ENCODE results near the gene COMT. TPM values are rescaled to one million over a fixed set of nuclear protein-coding genes. Genes with fewer than 3 reads are reported as not detected.

The COMT gene
- total and polyA plus RNA-seq, 8 donors = 47.9 to 95.0 (median 62.3) TPM

DNA sequence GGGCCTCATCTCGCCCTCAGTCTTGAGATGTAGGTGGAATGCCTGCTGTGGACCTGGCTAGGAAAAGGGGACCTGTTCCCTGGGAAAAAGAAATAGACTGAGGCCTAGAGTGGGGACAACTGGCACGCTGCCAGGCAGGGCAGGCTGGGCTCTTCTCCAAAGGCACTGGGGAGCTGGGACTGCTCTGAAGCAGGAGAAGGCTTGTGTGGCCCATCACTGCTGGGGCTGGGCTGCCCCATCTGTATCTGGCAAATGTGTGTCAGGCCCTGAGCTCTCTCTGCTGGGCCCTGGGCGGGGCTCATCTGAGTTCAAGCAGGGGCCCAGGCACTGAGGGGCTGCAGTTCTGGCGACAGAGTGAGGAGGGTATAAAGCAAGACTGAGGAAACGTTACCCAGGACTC is 42.2 kb downstream of the COMT start:
- no peak overlapping the region for H3K4me3 ChIP-seq
- H3K27ac ChIP-seq = no peak overlapping the region
- H3K36me3 ChIP-seq = no peaks in the 10 kb centered on the region
- no peaks in the 10 kb centered on the region for H3K27me3 ChIP-seq
- H3K9me3 ChIP-seq = no peaks in the 10 kb centered on the region
- ATAC-seq (no peak), DNase-seq (peak in 2 of 6 donors; percentile 39 to 59), FAIRE-seq (no peak)
- 77 to 79% methylated on average over 5 of the region's 5 CpGs for WGBS, 2 donors
- TF ChIP-seq, protein P1, sequence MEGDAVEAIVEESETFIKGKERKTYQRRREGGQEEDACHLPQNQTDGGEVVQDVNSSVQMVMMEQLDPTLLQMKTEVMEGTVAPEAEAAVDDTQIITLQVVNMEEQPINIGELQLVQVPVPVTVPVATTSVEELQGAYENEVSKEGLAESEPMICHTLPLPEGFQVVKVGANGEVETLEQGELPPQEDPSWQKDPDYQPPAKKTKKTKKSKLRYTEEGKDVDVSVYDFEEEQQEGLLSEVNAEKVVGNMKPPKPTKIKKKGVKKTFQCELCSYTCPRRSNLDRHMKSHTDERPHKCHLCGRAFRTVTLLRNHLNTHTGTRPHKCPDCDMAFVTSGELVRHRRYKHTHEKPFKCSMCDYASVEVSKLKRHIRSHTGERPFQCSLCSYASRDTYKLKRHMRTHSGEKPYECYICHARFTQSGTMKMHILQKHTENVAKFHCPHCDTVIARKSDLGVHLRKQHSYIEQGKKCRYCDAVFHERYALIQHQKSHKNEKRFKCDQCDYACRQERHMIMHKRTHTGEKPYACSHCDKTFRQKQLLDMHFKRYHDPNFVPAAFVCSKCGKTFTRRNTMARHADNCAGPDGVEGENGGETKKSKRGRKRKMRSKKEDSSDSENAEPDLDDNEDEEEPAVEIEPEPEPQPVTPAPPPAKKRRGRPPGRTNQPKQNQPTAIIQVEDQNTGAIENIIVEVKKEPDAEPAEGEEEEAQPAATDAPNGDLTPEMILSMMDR (IDR thresholded peaks at IDR 0.05) = no peak
- peaks cover 0 to 7% (median 5%) of the 10 kb centered on the region in 3 donors for H3K4me1 ChIP-seq
- intact Hi-C loops (cut with DNase I) = no loop called here

- peaks cover 0 to 7% (median 5%) of the 10 kb centered on the region in 3 donors for H3K4me1 ChIP-seq
- DNase-seq (peak in 2 of 6 donors; percentile 25 to 57), FAIRE-seq (no peak), ATAC-seq (peak in 2 of 4 donors; percentile 26 to 65)
- no peaks in the 10 kb centered on the region for H3K36me3 ChIP-seq
- TF ChIP-seq, protein P1 (IDR thresholded peaks at IDR 0.05) = no peak
- H3K4me3 ChIP-seq = no peak overlapping the region
- WGBS, 2 donors = 86 to 87% methylated on average over 19 of the region's 19 CpGs
- no peak overlapping the region for H3K27ac ChIP-seq
- H3K27me3 ChIP-seq = no peaks in the 10 kb centered on the region
- no peaks in the 10 kb centered on the region for H3K9me3 ChIP-seq
- intact Hi-C loops (cut with DNase I) = no loop called here
Measured at GRCh38 chr22:19984201-19984753, 42.7 kb downstream of the COMT start.

GRCh38 chr22:19984851-19985811 is 43.6 kb downstream of the COMT start:
- no peaks in the 10 kb centered on the region for H3K36me3 ChIP-seq
- TF ChIP-seq, protein P1 (IDR thresholded peaks at IDR 0.05) = no peak
- peaks cover 0 to 7% (median 5%) of the 10 kb centered on the region in 3 donors for H3K4me1 ChIP-seq
- 78 to 92% methylated on average over 11 of the region's 11 CpGs for WGBS, 2 donors
- DNase-seq (peak in 2 of 6 donors; percentile 22 to 73), ATAC-seq (no peak), FAIRE-seq (no peak)
- no peak overlapping the region for H3K27ac ChIP-seq
- no peaks in the 10 kb centered on the region for H3K9me3 ChIP-seq
- intact Hi-C loops (cut with DNase I) = no loop called here
- H3K27me3 ChIP-seq = no peaks in the 10 kb centered on the region
- no peak overlapping the region for H3K4me3 ChIP-seq

GRCh38 chr22:19986011-19986409 is 44.4 kb downstream of the COMT start:
- Histone ChIP-seq H3K4me3 (peak overlapping the region; percentile 40 to 72 (median 64)), H3K36me3 (no peaks in the 10 kb centered on the region), H3K9me3 (no peaks in the 10 kb centered on the region), H3K27me3 (no peaks in the 10 kb centered on the region), H3K4me1 (peaks cover 0 to 7% (median 5%) of the 10 kb centered on the region in 3 donors), H3K27ac (peak overlapping the region in 1 of 4 donors; percentile 61)
- ATAC-seq (no peak), FAIRE-seq (no peak), DNase-seq (peak in 2 of 6 donors; percentile 20 to 47)
- WGBS, 2 donors = 43 to 86% methylated on average over 2 of the region's 2 CpGs
- TF ChIP-seq, protein P1 (IDR thresholded peaks at IDR 0.05) = no peak
- intact Hi-C loops (cut with DNase I) = no loop called here
